CD14-positive monocyte (primary cell): ENCODE results near the gene APOE. TPM values are rescaled to one million over a fixed set of nuclear protein-coding genes. Genes with fewer than 3 reads are reported as not detected.

Source experiments
- DNase-seq, 3 donors: peaks; one replicate each; pipeline ENCODE4 v3.0.0-alpha.2; 2011 to 2022
- H2AFZ ChIP-seq: 2 replicates; pipeline ENCODE4 v1.6.0; 2012; ENCODE audit warnings: mild to moderate bottlenecking, low read depth, low read length, inconsistent platforms; ENCODE audit not compliant: insufficient read depth, poor library complexity, severe bottlenecking
- H3K27ac ChIP-seq, 2 donors: 1 replicate in 1 of 2; 2 replicates in 1 of 2; pipeline ENCODE4 v1.5.1; 2012 to 2013; ENCODE audit warnings: low read length in 2 of 2, control low read depth in 1 of 2, inconsistent platforms in 1 of 2, low read depth in 1 of 2, mild to moderate bottlenecking in 1 of 2
- H3K27me3 ChIP-seq, 2 donors: one replicate each; pipeline versions ENCODE4 v1.6.0 to v1.6.1; 2011 to 2013; ENCODE audit warnings: low read length in 2 of 2; ENCODE audit not compliant: control insufficient read depth in 2 of 2, insufficient read depth in 2 of 2
- H3K36me3 ChIP-seq, 2 donors: replicated peaks in 1 of 2; 1 replicate in 1 of 2; 2 replicates in 1 of 2; pipeline versions ENCODE4 v1.5.1 to v1.6.1; 2012 to 2013; ENCODE audit warnings: low read length in 2 of 2, control low read depth in 1 of 2, inconsistent platforms in 1 of 2, mild to moderate bottlenecking in 1 of 2; ENCODE audit not compliant: insufficient read depth in 2 of 2, control insufficient read depth in 1 of 2
- H3K4me1 ChIP-seq, 2 donors: 1 replicate in 1 of 2; 2 replicates in 1 of 2; pipeline versions ENCODE4 v1.5.1 to v1.6.1; 2012 to 2013; ENCODE audit warnings: low read length in 2 of 2, control low read depth in 1 of 2, inconsistent platforms in 1 of 2, mild to moderate bottlenecking in 1 of 2, moderate library complexity in 1 of 2; ENCODE audit not compliant: insufficient read depth in 2 of 2, control insufficient read depth in 1 of 2
- H3K4me2 ChIP-seq: replicated peaks from 2 replicates; pipeline ENCODE3; 2012; ENCODE audit warnings: low read length, moderate library complexity, mild to moderate bottlenecking; ENCODE audit not compliant: poor library complexity, severe bottlenecking; ENCODE audit errors: extremely low read depth
- H3K4me3 ChIP-seq, 3 experiments: fragments of 200-600 bp in 1 of 3; sonication (generic) in 1 of 3; replicated peaks in 1 of 3; 1 replicate in 2 of 3; 2 replicates in 1 of 3; pipeline ENCODE4 v1.5.1; 2011 to 2013; ENCODE audit warnings: low read length in 3 of 3, mild to moderate bottlenecking in 3 of 3, control low read depth in 2 of 3, low read depth in 2 of 3, inconsistent platforms in 1 of 3, moderate library complexity in 1 of 3
- H3K79me2 ChIP-seq: 2 replicates; pipeline ENCODE4 v1.6.0; 2012; ENCODE audit warnings: mild to moderate bottlenecking, control low read depth, inconsistent platforms, low read length, moderate library complexity; ENCODE audit not compliant: insufficient read depth
- H3K9ac ChIP-seq: 2 replicates; pipeline ENCODE4 v1.6.0; 2017; ENCODE audit warnings: low read length, mild to moderate bottlenecking; ENCODE audit not compliant: insufficient read depth, poor library complexity, severe bottlenecking
- H3K9me3 ChIP-seq, 2 donors: replicated peaks in 1 of 2; 1 replicate in 1 of 2; 2 replicates in 1 of 2; pipeline versions ENCODE4 v1.5.1 to v1.6.1; 2012 to 2013; ENCODE audit warnings: low read length in 2 of 2, control low read depth in 1 of 2; ENCODE audit not compliant: control insufficient read depth in 1 of 2, insufficient read depth in 1 of 2
- H4K20me1 ChIP-seq: 2 replicates; pipeline ENCODE4 v1.6.0; 2012; ENCODE audit warnings: mild to moderate bottlenecking, low read length, control low read depth, moderate library complexity; ENCODE audit not compliant: insufficient read depth
- H3K27ac Mint-ChIP-seq, 7 donors: one replicate each; pipeline ENCODE4 v1.8.0; 2020; ENCODE audit warnings: mild to moderate bottlenecking in 7 of 7, mixed read lengths in 7 of 7, moderate library complexity in 6 of 7, inconsistent platforms in 2 of 7
- H3K27me3 Mint-ChIP-seq, 3 donors: one replicate each; pipeline ENCODE4 v1.8.0; 2021 to 2022; ENCODE audit warnings: low read depth in 3 of 3, mild to moderate bottlenecking in 3 of 3, mixed read lengths in 3 of 3, moderate library complexity in 3 of 3, inconsistent platforms in 1 of 3
- H3K36me3 Mint-ChIP-seq, 2 donors: one replicate each; pipeline ENCODE4 v1.8.0; 2020; ENCODE audit warnings: mixed read lengths in 2 of 2, inconsistent platforms in 1 of 2, mild to moderate bottlenecking in 1 of 2
- H3K4me1 Mint-ChIP-seq: one replicate; pipeline ENCODE4 v1.8.0; 2020; ENCODE audit warnings: mild to moderate bottlenecking, mixed read lengths
- H3K4me3 Mint-ChIP-seq, 2 donors: one replicate each; pipeline ENCODE4 v1.8.0; 2020; ENCODE audit warnings: mild to moderate bottlenecking in 2 of 2, mixed read lengths in 2 of 2, moderate library complexity in 1 of 2
- H3K9me3 Mint-ChIP-seq, 7 donors: one replicate each; pipeline ENCODE4 v1.8.0; 2020 to 2022; ENCODE audit warnings: mixed read lengths in 7 of 7, mild to moderate bottlenecking in 6 of 7, moderate library complexity in 6 of 7, inconsistent platforms in 2 of 7
- CTCF ChIP-seq: fragments of 200-600 bp; IDR thresholded peaks from one replicate; pipeline ENCODE4 v1.8.0; 2022; ENCODE audit warnings: antibody characterized with exemption, mild to moderate bottlenecking
- WGBS: methylation state at CpG from one replicate; pipeline ENCODE4 v1.1.5; 2013; ENCODE audit warnings: missing lambda C conversion rate; ENCODE audit not compliant: insufficient coverage; 5-methylcytosine and 5-hydroxymethylcytosine counted together
- intact Hi-C, 2 donors: fragments of 100-400 bp; cut with micrococcal nuclease; formaldehyde crosslinking; loops; one replicate each; pipeline versions ENCODE4 v1.15.0 to v1.15.1; 2023
- polyA plus RNA-seq, 3 donors: library from polyadenylated mRNA; depleted of rRNA in 1 of 3; unstranded in 2 of 3; stranded (reverse) in 1 of 3; fragments of 300-500 nt in 2 of 3; fragments of >200 nt in 1 of 3; fragmentation: Illumina TruSeq in 2 of 3; gene quantifications; 1 replicate in 2 of 3; 2 replicates in 1 of 3; pipeline ENCODE4 v1.2.3, GENCODE V29; 2012 to 2021

The APOE gene
- polyA plus RNA-seq, 3 donors, result 0.30 to 1.0 TPM; not detected in 1

GRCh38 chr19:44958090-44958489 is 52.5 kb downstream of the APOE start:
- Histone ChIP-seq H3K36me3 (peaks cover 25 to 34% of the 10 kb centered on the region in 2 donors), H3K4me1 (peaks cover 23 to 32% of the 10 kb centered on the region in 2 donors), H4K20me1 (peaks cover 64% of the 10 kb centered on the region), H3K9ac (no peak overlapping the region), H3K9me3 (no peaks in the 10 kb centered on the region), H2AFZ (no peak overlapping the region), H3K27ac (no peak overlapping the region), H3K79me2 (peaks cover 85% of the 10 kb centered on the region), H3K4me2 (no peak overlapping the region), H3K4me3 (no peak overlapping the region), H3K27me3 (no peaks in the 10 kb centered on the region)
- H3K4me3 Mint-ChIP-seq, result no peak overlapping the region
- H3K27me3 Mint-ChIP-seq, result no peaks in the 10 kb centered on the region
- H3K9me3 Mint-ChIP-seq, result no peaks in the 10 kb centered on the region
- H3K27ac Mint-ChIP-seq, result peak overlapping the region in 3 of 7 donors; percentile 1 to 80 (median 13)
- peaks cover 26 to 34% of the 10 kb centered on the region in 2 donors for H3K36me3 Mint-ChIP-seq
- DNase-seq, result no peak
- WGBS, result 85% methylated on average over 5 of the region's 9 CpGs
- TF ChIP-seq CTCF, result no peak
- intact Hi-C loops, result loop anchor here (5.0 kb wide), 2 partner anchors 34 to 111 kb away; partner anchors contain the start of gene NECTIN2 (in 1 of the 2)
- H3K4me1 Mint-ChIP-seq, result peaks cover 41% of the 10 kb centered on the region

Other genes starting within 250 kb of the APOE start
- gene CEACAM19, start 234.3 kb upstream of the APOE start, polyA plus RNA-seq, result 1 to 10 TPM in 1 of 3 donors, not detected in 2; 7.6 TPM
- gene CEACAM16, start 206.6 kb upstream of the APOE start, polyA plus RNA-seq, result not detected
- 100 to 1,000 TPM in 1 of 3 donors, 10 to 100 TPM in 2; 18.7 to 160 (median 23.1) TPM for gene BCL3, start 157.1 kb upstream of the APOE start, polyA plus RNA-seq
- gene CBLC, start 127.9 kb upstream of the APOE start, polyA plus RNA-seq, result not detected
- under 1 TPM in 1 of 3 donors, not detected in 2; 0.09 TPM for gene BCAM, start 96.7 kb upstream of the APOE start, polyA plus RNA-seq
- 10 to 100 TPM in 1 of 3 donors, 1 to 10 TPM in 2; 5.6 to 18.2 (median 9.3) TPM for gene NECTIN2, start 59.5 kb upstream of the APOE start, polyA plus RNA-seq
- 10 to 100 TPM; 15.0 to 25.4 (median 16.4) TPM for gene TOMM40, start 14.5 kb upstream of the APOE start, polyA plus RNA-seq
- under 1 TPM in 1 of 3 donors, not detected in 2; 0.20 TPM for gene APOC1, start 8.8 kb downstream of the APOE start, polyA plus RNA-seq
- not detected for gene APOC4, start 36.4 kb downstream of the APOE start, polyA plus RNA-seq
- gene APOC2, start 40.3 kb downstream of the APOE start, polyA plus RNA-seq, result not detected
- 10 to 100 TPM; 14.7 to 84.3 (median 20.0) TPM for gene CLPTM1, start 49.6 kb downstream of the APOE start, polyA plus RNA-seq
- gene RELB, start 95.7 kb downstream of the APOE start, polyA plus RNA-seq, result 10 to 100 TPM; 32.3 to 35.0 (median 34.4) TPM
- gene CLASRP, start 133.2 kb downstream of the APOE start, polyA plus RNA-seq, result 100 to 1,000 TPM in 1 of 3 donors, 1 to 10 TPM in 2; 2.2 to 152 (median 4.1) TPM
- 1 to 10 TPM; 3.8 to 7.2 (median 6.5) TPM for gene ZNF296, start 170.7 kb downstream of the APOE start, polyA plus RNA-seq
- 10 to 100 TPM; 67.6 to 83.4 (median 78.4) TPM for gene GEMIN7, start 173.5 kb downstream of the APOE start, polyA plus RNA-seq
- 10 to 100 TPM in 1 of 3 donors, under 1 TPM in 2; 0.10 to 11.8 (median 0.22) TPM for gene PPP1R37, start 187.4 kb downstream of the APOE start, polyA plus RNA-seq